HEK293 (cell line): ENCODE measurements around the gene MAP3K5.

Experiments
- CTCF ChIA-PET: fragments of 350-600 bp; formaldehyde crosslinking; extraction: SDS; loops from one replicate; lab custom pipeline; 2021; ENCODE audit warnings: antibody characterized with exemption; lab: Yijun Ruan, JAX
- POLR2A ChIA-PET: fragments of 300-600 bp; formaldehyde crosslinking; extraction: SDS; loops from one replicate; lab custom pipeline; 2020; ENCODE audit warnings: antibody characterized with exemption, inconsistent platforms; lab: Yijun Ruan, JAX
- H3K27ac ChIP-seq: fragments of 200-500 bp; sonication (Bioruptor generic); 2 replicates; pipeline ENCODE4 v1.5.1; 2014; ENCODE audit warnings: low read depth, low read length, control low read depth, inconsistent platforms; ENCODE audit errors: extremely low read depth
- H3K36me3 ChIP-seq, 2 experiments: fragments of 200-500 bp in 1 of 2; sonication (Bioruptor generic) in 1 of 2; 1 replicate in 1 of 2; 2 replicates in 1 of 2; pipeline ENCODE4 v1.5.1; 2014 to 2017; ENCODE audit warnings: inconsistent platforms in 2 of 2, low read length in 2 of 2; ENCODE audit not compliant: control insufficient read depth in 2 of 2, insufficient read depth in 1 of 2
- H3K4me1 ChIP-seq: fragments of 200-500 bp; sonication (Bioruptor generic); 2 replicates; pipeline ENCODE4 v1.5.1; 2014; ENCODE audit warnings: mild to moderate bottlenecking, low read length, inconsistent platforms; ENCODE audit not compliant: control insufficient read depth, insufficient read depth
- H3K4me3 ChIP-seq: 2 replicates; pipeline ENCODE4 v1.5.1; 2011; ENCODE audit warnings: low read depth, mild to moderate bottlenecking, control low read depth, low read length, moderate library complexity
- H3K9me3 ChIP-seq: fragments of 200-500 bp; sonication (Bioruptor generic); 2 replicates; pipeline ENCODE4 v1.5.1; 2014; ENCODE audit warnings: low read depth, low read length, inconsistent platforms; ENCODE audit not compliant: control insufficient read depth, insufficient read depth
- GLIS1 ChIP-seq: fragments of 450-650 bp; formaldehyde crosslinking; IDR thresholded peaks from 2 replicates; pipeline ENCODE4 v1.5.1; 2016; ENCODE audit warnings: missing biosample characterization, missing genetic modification characterization
- HOXA7 ChIP-seq: sonication (generic); formaldehyde crosslinking; IDR thresholded peaks from 2 replicates; pipeline ENCODE4 v1.8.1; 2022; ENCODE audit warnings: missing genetic modification reagents, borderline replicate concordance
- KLF1 ChIP-seq: fragments of 450-650 bp; formaldehyde crosslinking; IDR thresholded peaks from 2 replicates; pipeline ENCODE4 v1.5.1; 2016; ENCODE audit warnings: missing biosample characterization, missing genetic modification characterization
- PRDM2 ChIP-seq: fragments of 450-650 bp; formaldehyde crosslinking; IDR thresholded peaks from 2 replicates; pipeline ENCODE4 v1.5.1; 2016; ENCODE audit warnings: missing biosample characterization, missing genetic modification characterization, borderline replicate concordance
- PRDM6 ChIP-seq: fragments of 450-650 bp; formaldehyde crosslinking; IDR thresholded peaks from 2 replicates; pipeline ENCODE4 v1.5.1; 2017; ENCODE audit warnings: missing biosample characterization, missing genetic modification characterization
- ZBTB49 ChIP-seq: fragments of 450-650 bp; formaldehyde crosslinking; IDR thresholded peaks from 2 replicates; pipeline ENCODE4 v1.5.1; 2016; ENCODE audit warnings: missing biosample characterization, missing genetic modification characterization, low read depth
- ZBTB7A ChIP-seq: fragments of 450-650 bp; formaldehyde crosslinking; IDR thresholded peaks from 2 replicates; pipeline ENCODE4 v1.5.1; 2016; ENCODE audit warnings: low read depth, missing biosample characterization, missing genetic modification characterization
- ZFP3 ChIP-seq: fragments of 450-650 bp; formaldehyde crosslinking; IDR thresholded peaks from 2 replicates; pipeline ENCODE4 v1.5.1; 2016; ENCODE audit warnings: low read depth, missing biosample characterization, missing genetic modification characterization
- ZNF175 ChIP-seq: fragments of 450-650 bp; formaldehyde crosslinking; IDR thresholded peaks from 2 replicates; pipeline ENCODE4 v1.5.1; 2016; ENCODE audit warnings: missing biosample characterization, missing genetic modification characterization
- ZNF2 ChIP-seq: fragments of 450-650 bp; formaldehyde crosslinking; IDR thresholded peaks from 2 replicates; pipeline ENCODE4 v1.5.1; 2016; ENCODE audit warnings: missing biosample characterization, missing genetic modification characterization
- ZNF416 ChIP-seq: fragments of 450-650 bp; formaldehyde crosslinking; IDR thresholded peaks from 2 replicates; pipeline ENCODE4 v1.5.1; 2016; ENCODE audit warnings: missing biosample characterization, missing genetic modification characterization
- ZNF426 ChIP-seq: fragments of 450-650 bp; formaldehyde crosslinking; IDR thresholded peaks from 2 replicates; pipeline ENCODE4 v1.5.1; 2017; ENCODE audit warnings: missing biosample characterization, missing genetic modification characterization, mild to moderate bottlenecking, inconsistent platforms, moderate library complexity
- ZNF433 ChIP-seq: fragments of 450-650 bp; formaldehyde crosslinking; IDR thresholded peaks from 2 replicates; pipeline ENCODE4 v1.5.1; 2016; ENCODE audit warnings: missing biosample characterization, missing genetic modification characterization, low read depth
- ZNF530 ChIP-seq: fragments of 450-650 bp; formaldehyde crosslinking; IDR thresholded peaks from 2 replicates; pipeline ENCODE4 v1.5.1; 2016; ENCODE audit warnings: low read depth, missing biosample characterization, missing genetic modification characterization
- ZNF560 ChIP-seq: fragments of 450-650 bp; formaldehyde crosslinking; IDR thresholded peaks from 2 replicates; pipeline ENCODE4 v1.5.1; 2017; ENCODE audit warnings: missing biosample characterization, missing genetic modification characterization, borderline replicate concordance
- ZNF747 ChIP-seq: fragments of 450-650 bp; formaldehyde crosslinking; IDR thresholded peaks from 2 replicates; pipeline ENCODE4 v1.5.1; 2016; ENCODE audit warnings: missing biosample characterization, missing genetic modification characterization
- ZNF777 ChIP-seq: fragments of 450-650 bp; formaldehyde crosslinking; IDR thresholded peaks from 2 replicates; pipeline ENCODE4 v1.5.1; 2017; ENCODE audit warnings: missing biosample characterization, missing genetic modification characterization, borderline replicate concordance
- ZSCAN30 ChIP-seq: fragments of 450-650 bp; IDR thresholded peaks from 2 replicates; pipeline ENCODE4 v1.5.1; 2018; ENCODE audit warnings: missing biosample characterization, mild to moderate bottlenecking, missing genetic modification characterization, moderate library complexity
- ZXDB ChIP-seq: fragments of 450-650 bp; formaldehyde crosslinking; IDR thresholded peaks from 2 replicates; pipeline ENCODE4 v1.5.1; 2016; ENCODE audit warnings: missing biosample characterization, missing genetic modification characterization

The MAP3K5 gene

GRCh38 chr6:136521427-136521826, 270.9 kb downstream of the MAP3K5 start:
- ChIA-PET POLR2A (no interaction called here), CTCF (interaction anchor here (0.6 kb wide), 2 partner anchors 50 to 98 kb away, joined by 3 to 4 read pairs; no protein-coding TSS in a partner anchor)
- Histone ChIP-seq H3K4me1 (peaks cover 24% of the 10 kb centered on the region), H3K36me3 (no peaks in the 10 kb centered on the region), H3K9me3 (no peaks in the 10 kb centered on the region), H3K4me3 (no peak overlapping the region), H3K27ac (no peak overlapping the region)
- TF ChIP-seq GLIS1 (no peak), PRDM6 (no peak), ZNF175 (tag by site-specific recombination) (no peak), ZNF433 (tag by site-specific recombination) (no peak), ZFP3 (tag by site-specific recombination) (no peak), ZNF2 (tag by site-specific recombination) (no peak), ZNF416 (tag by site-specific recombination) (no peak), ZBTB7A (tag by site-specific recombination) (no peak), ZSCAN30 (tag by site-specific recombination) (no peak), ZNF426 (tag by site-specific recombination) (no peak), ZBTB49 (no peak), ZNF530 (tag by site-specific recombination) (no peak), KLF1 (tag by site-specific recombination) (no peak), ZNF747 (tag by site-specific recombination) (no peak), HOXA7 (CRISPR knock-in tag) (no peak), ZXDB (tag by site-specific recombination) (no peak), PRDM2 (tag by site-specific recombination) (no peak), ZNF560 (no peak), ZNF777 (tag by site-specific recombination) (no peak)
